ENCODE data around the gene RAB4B. TPM values are rescaled to one million over a fixed set of nuclear protein-coding genes. Genes with fewer than 3 reads are reported as not detected.

The RAB4B gene
- total RNA-seq, 4 donors from 2014 or later, result 12.4 to 20.7 (median 17.0) TPM

GRCh38 chr19:40741527-40742390, 36.3 kb upstream of the RAB4B start:
- H3K27ac ChIP-seq, result peak overlapping the region; percentile 92
- no peak overlapping the region for H3K4me3 ChIP-seq
- H3K27me3 ChIP-seq, result no peaks in the 10 kb centered on the region
- no peak for TF ChIP-seq POLR2AphosphoS5 (IDR thresholded peaks at IDR 0.05)
- no peak for TF ChIP-seq CTCF (IDR thresholded peaks at IDR 0.05)
- no peak for TF ChIP-seq POLR2A (IDR thresholded peaks at IDR 0.05)
- TF ChIP-seq EP300 (IDR thresholded peaks at IDR 0.05), result no peak
- H3K4me1 ChIP-seq, result peaks cover 33% of the 10 kb centered on the region
- H3K36me3 ChIP-seq, result peaks cover 37% of the 10 kb centered on the region
- no peak for DNase-seq (ENCODE audit: low spot score in 2 of 2)
- H3K9me3 ChIP-seq, result no peaks in the 10 kb centered on the region
- 90% methylated on average over 10 of the region's 10 CpGs for WGBS

GRCh38 chr19:40742477-40742876, 35.6 kb upstream of the RAB4B start:
- no peak for TF ChIP-seq CTCF (IDR thresholded peaks at IDR 0.05)
- TF ChIP-seq POLR2AphosphoS5 (IDR thresholded peaks at IDR 0.05), result no peak
- no peak for TF ChIP-seq EP300 (IDR thresholded peaks at IDR 0.05)
- TF ChIP-seq POLR2A (IDR thresholded peaks at IDR 0.05), result no peak
- no peaks in the 10 kb centered on the region for H3K27me3 ChIP-seq
- peaks cover 33% of the 10 kb centered on the region for H3K4me1 ChIP-seq
- no peak for DNase-seq (ENCODE audit: low spot score in 2 of 2)
- no peak overlapping the region for H3K4me3 ChIP-seq
- no peaks in the 10 kb centered on the region for H3K9me3 ChIP-seq
- peaks cover 30% of the 10 kb centered on the region for H3K36me3 ChIP-seq
- 95% methylated on average over 10 of the region's 17 CpGs for WGBS
- H3K27ac ChIP-seq, result no peak overlapping the region

- DNase-seq (ENCODE audit: low spot score in 2 of 2), result no peak
- H3K36me3 ChIP-seq, result peaks cover 26% of the 10 kb centered on the region
- no peak overlapping the region for H3K4me3 ChIP-seq
- peaks cover 33% of the 10 kb centered on the region for H3K4me1 ChIP-seq
- H3K9me3 ChIP-seq, result no peaks in the 10 kb centered on the region
- WGBS, result 88% methylated on average over 8 of the region's 12 CpGs
- no peaks in the 10 kb centered on the region for H3K27me3 ChIP-seq
- TF ChIP-seq CTCF (IDR thresholded peaks at IDR 0.05), result no peak
- no peak for TF ChIP-seq EP300 (IDR thresholded peaks at IDR 0.05)
- no peak overlapping the region for H3K27ac ChIP-seq
These were observed 35.2 kb upstream of the RAB4B start for GRCh38 chr19:40742886-40743285.

- peaks cover 40% of the 10 kb centered on the region for H3K4me1 ChIP-seq
- H3K9me3 ChIP-seq, result no peaks in the 10 kb centered on the region
- DNase-seq (ENCODE audit: low spot score in 2 of 2), result no peak
- TF ChIP-seq EP300 (IDR thresholded peaks at IDR 0.05), result no peak
- TF ChIP-seq POLR2A (IDR thresholded peaks at IDR 0.05), result no peak
- TF ChIP-seq POLR2AphosphoS5 (IDR thresholded peaks at IDR 0.05), result no peak
- 94% methylated on average over 5 of the region's 10 CpGs for WGBS
- H3K27ac ChIP-seq, result no peak overlapping the region
- H3K36me3 ChIP-seq, result peaks cover 16% of the 10 kb centered on the region
- H3K4me3 ChIP-seq, result no peak overlapping the region
- no peaks in the 10 kb centered on the region for H3K27me3 ChIP-seq
These were observed 34.1 kb upstream of the RAB4B start for GRCh38 chr19:40743926-40744325.

- H3K4me1 ChIP-seq, result peaks cover 40% of the 10 kb centered on the region
- DNase-seq (ENCODE audit: low spot score in 2 of 2), result no peak
- H3K27me3 ChIP-seq, result no peaks in the 10 kb centered on the region
- H3K9me3 ChIP-seq, result no peaks in the 10 kb centered on the region
- peaks cover 7% of the 10 kb centered on the region for H3K36me3 ChIP-seq
- H3K4me3 ChIP-seq, result no peak overlapping the region
- TF ChIP-seq POLR2A (IDR thresholded peaks at IDR 0.05), result no peak
- TF ChIP-seq CTCF (IDR thresholded peaks at IDR 0.05), result no peak
- no peak for TF ChIP-seq EP300 (IDR thresholded peaks at IDR 0.05)
- TF ChIP-seq POLR2AphosphoS5 (IDR thresholded peaks at IDR 0.05), result no peak
- WGBS, result 82% methylated on average over 10 of the region's 17 CpGs
- no peak overlapping the region for H3K27ac ChIP-seq
These were observed 33.3 kb upstream of the RAB4B start for GRCh38 chr19:40744554-40745401.
